AG09309 (cell line): ENCODE measurements around the gene P3H2.

ENCODE experiments used
- DNase-seq: peaks from one replicate; pipeline ENCODE4 v3.0.0-alpha.2; 2010; ENCODE audit warnings: low read depth
- H3K4me3 ChIP-seq: 2 replicates; pipeline ENCODE4 v1.5.1; 2011; ENCODE audit warnings: mild to moderate bottlenecking, low read depth, low read length, moderate library complexity; ENCODE audit not compliant: control insufficient read depth
- TF ChIP-seq, protein P1 (sequence below): IDR thresholded peaks from 2 replicates; pipeline ENCODE4 v1.5.1; 2011; ENCODE audit warnings: mild to moderate bottlenecking, low read depth, low read length, inconsistent platforms; ENCODE audit not compliant: insufficient read depth, control insufficient read depth; ENCODE audit errors: missing control alignments

P3H2 gene

DNA sequence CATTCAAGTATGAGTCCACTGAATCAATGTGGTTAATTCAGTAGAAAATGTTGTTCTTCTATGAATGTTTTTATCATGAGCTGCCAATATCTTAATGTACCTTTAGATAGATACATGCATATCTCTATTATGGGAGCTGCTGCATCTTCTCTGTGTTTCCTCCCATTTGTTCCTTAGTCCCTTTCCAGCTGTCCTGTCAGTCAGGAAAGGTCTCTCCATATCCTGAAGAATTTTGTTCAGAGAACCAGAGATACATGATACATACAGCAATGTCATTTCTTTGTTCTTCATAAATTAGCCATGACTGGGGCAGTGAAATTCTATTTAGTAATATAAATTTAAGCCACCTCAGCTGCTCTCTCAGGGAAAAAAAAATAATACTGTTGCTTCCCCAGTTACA is 103.7 kb downstream of the P3H2 start:
- no peak for DNase-seq
- no peak overlapping the region for H3K4me3 ChIP-seq
- TF ChIP-seq, protein P1, sequence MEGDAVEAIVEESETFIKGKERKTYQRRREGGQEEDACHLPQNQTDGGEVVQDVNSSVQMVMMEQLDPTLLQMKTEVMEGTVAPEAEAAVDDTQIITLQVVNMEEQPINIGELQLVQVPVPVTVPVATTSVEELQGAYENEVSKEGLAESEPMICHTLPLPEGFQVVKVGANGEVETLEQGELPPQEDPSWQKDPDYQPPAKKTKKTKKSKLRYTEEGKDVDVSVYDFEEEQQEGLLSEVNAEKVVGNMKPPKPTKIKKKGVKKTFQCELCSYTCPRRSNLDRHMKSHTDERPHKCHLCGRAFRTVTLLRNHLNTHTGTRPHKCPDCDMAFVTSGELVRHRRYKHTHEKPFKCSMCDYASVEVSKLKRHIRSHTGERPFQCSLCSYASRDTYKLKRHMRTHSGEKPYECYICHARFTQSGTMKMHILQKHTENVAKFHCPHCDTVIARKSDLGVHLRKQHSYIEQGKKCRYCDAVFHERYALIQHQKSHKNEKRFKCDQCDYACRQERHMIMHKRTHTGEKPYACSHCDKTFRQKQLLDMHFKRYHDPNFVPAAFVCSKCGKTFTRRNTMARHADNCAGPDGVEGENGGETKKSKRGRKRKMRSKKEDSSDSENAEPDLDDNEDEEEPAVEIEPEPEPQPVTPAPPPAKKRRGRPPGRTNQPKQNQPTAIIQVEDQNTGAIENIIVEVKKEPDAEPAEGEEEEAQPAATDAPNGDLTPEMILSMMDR = no peak

DNA sequence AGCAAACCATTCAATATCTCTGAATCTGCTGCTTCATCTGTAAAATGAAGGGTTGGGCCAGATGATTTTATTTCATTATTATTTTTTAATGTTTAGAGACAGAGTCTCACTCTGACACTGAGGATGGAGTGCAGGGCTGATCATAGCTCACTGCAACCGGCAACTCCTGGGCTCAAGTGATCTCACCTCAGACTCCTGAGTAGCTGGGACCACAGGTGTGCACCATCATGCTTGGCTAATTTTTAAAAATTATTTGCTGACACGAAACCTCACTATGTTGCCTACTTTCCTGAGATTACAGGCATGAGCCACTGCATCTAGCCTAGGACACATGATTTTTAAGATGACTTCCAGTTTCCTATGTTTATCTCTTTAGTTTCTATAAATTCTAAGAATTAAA is 105.8 kb downstream of the P3H2 start:
- TF ChIP-seq, protein P1 = no peak
- no peak for DNase-seq
- H3K4me3 ChIP-seq = no peak overlapping the region

DNA sequence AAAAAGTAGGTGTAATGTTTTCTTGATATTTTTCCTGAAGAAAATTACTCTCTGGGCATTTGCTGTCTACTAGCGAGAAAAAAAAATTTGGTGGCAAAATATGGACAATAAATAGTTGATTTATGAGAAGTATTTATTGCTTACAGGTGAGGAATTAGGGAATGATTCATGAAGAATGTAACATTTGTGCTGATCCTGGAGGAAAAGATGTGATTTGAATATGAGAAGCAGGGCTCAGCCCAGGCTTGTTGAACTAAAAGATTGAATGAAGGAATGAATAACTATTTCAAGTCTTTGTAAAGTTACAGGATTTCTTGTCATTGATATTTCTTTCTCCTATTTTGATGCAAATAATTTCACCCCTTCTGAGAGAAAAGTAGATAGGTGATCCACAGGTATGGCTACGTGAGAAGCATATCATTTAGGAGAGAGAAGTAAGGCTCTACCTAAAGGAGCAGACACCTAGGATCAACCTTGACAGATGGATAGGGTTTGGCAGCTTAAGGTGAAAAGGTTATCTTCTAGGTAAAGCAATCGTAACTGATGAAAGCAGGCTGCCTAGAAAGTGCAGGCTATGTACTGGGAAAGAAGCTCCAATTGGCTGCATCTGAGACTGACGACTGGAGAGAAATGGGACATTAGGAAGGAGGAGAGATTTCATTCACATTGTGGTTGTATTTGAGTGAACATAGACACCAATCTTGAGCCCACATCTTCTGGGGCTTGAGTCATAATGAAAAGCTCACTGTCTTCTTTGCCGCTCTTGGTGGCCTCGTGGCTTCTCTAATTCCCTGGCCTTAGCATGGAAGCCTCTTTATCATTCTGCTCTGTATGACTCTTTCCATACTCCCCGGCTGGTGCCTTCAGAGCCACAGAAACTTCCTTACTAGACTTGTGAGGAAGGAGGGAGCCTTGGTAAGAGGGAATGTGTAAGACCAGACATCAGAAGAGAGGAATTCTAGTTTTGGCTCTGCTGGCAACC is 106.5 kb downstream of the P3H2 start:
- no peak overlapping the region for H3K4me3 ChIP-seq
- DNase-seq = no peak
- TF ChIP-seq, protein P1 = no peak

DNA sequence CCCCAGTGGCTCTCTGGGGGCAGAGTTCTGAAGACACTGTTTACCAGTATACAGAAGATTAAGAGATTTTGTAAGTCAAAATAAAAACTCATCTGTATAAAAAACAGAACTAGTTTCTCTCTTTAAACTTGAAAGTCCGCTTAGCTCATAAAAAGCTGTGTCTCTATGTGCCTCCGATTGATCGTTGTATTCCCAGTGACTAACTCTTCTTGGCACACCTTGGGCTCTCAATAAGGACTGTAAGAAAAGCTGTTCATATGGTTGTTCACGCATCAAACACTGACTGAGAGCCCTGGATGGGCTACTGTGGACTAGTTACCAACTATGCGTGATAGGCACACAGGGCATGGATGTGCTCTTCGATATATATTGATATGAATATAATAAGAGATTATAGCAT is 107.9 kb downstream of the P3H2 start:
- no peak overlapping the region for H3K4me3 ChIP-seq
- no peak for DNase-seq
- TF ChIP-seq, protein P1 = no peak

DNA sequence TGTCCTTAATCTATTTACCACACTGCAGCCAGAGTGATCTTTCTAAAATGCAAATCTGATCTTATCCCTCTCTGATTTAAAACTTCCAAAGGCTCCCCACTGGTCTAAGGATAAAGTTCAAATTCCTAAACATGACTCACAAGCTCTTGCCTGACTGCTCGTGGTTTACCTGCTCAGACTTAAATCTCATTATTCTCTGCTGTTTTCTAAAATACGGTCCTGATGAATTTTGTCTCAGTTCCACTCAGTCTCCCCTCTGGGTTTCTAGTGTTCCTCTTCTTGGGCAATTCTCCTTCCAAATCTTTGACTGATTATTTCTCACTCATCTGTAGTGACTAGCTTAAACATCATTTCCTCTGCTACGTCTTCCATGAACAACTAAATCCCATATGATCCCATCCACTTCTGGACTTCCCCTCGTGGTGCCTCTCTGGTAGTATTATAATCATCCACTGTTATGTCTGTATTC is 108.3 kb downstream of the P3H2 start:
- H3K4me3 ChIP-seq = no peak overlapping the region

DNA sequence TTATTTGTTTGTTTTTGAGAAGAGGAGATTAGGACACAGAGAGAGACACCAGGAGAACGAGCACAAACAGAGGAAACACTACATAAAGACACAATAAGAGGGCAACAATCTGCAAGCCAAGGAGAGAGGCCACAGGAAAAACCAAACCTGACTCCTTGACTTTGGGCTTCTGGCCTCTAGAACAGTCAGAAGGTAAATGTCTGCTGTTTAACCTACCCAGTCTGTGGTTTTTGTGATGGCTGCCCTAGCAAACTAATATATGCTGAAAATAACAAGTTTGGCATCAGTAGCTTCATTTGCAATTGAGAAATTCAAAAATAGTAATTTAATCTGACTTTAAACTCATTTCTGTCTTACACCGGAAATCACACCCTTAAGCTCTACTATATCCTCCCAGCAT is 110.2 kb downstream of the P3H2 start:
- no peak for DNase-seq
- TF ChIP-seq, protein P1 = no peak
- no peak overlapping the region for H3K4me3 ChIP-seq

More for the DNA sequence above, 108.3 kb downstream of the P3H2 start:
- no peak for DNase-seq
- TF ChIP-seq, protein P1 = no peak
